ENCODE results near the gene MRPL18. TPM values are rescaled to one million over a fixed set of nuclear protein-coding genes. Genes with fewer than 3 reads are reported as not detected.

MRPL18 gene
- total RNA-seq, 1 donor: 47.8 TPM

- H3K4me3 ChIP-seq (ENCODE audit: insufficient read depth, low read length): no peak overlapping the region
- H3K27ac ChIP-seq (ENCODE audit: low read depth, low read length): peak overlapping the region; percentile 45
These were observed 42.7 kb downstream of the MRPL18 start for GRCh38 chr6:159832946-159833345.

GRCh38 chr6:159833556-159833955 is 43.3 kb downstream of the MRPL18 start:
- Histone ChIP-seq H3K79me2 (ENCODE audit: insufficient read depth, low read length) (no peaks in the 10 kb centered on the region), H3K9me3 (ENCODE audit: low read depth, low read length) (no peaks in the 10 kb centered on the region), H3K4me3 (ENCODE audit: insufficient read depth, low read length) (no peak overlapping the region), H3K27ac (ENCODE audit: low read depth, low read length) (peak overlapping the region; percentile 45), H3K36me3 (ENCODE audit: insufficient read depth, low read length) (no peaks in the 10 kb centered on the region), H2AFZ (ENCODE audit: low read length) (no peak overlapping the region), H4K20me1 (ENCODE audit: insufficient read depth, low read length) (no peaks in the 10 kb centered on the region), H3K4me1 (ENCODE audit: insufficient read depth, low read length) (peaks cover 19% of the 10 kb centered on the region), H3K27me3 (ENCODE audit: insufficient read depth, low read length) (no peaks in the 10 kb centered on the region), H3K4me2 (ENCODE audit: insufficient read depth, low read length) (no peak overlapping the region)
- peak; percentile 97 for DNase-seq (ENCODE audit: insufficient read length, low spot score, missing footprints)
- peak; percentile 51 for TF ChIP-seq CTCF (IDR thresholded peaks at IDR 0.05; ENCODE audit: extremely low read depth, low read depth, low read length)

More at GRCh38 chr6:159832946-159833345, 42.7 kb downstream of the MRPL18 start:
- no peaks in the 10 kb centered on the region for H4K20me1 ChIP-seq (ENCODE audit: insufficient read depth, low read length)
- no peaks in the 10 kb centered on the region for H3K79me2 ChIP-seq (ENCODE audit: insufficient read depth, low read length)
- no peaks in the 10 kb centered on the region for H3K9me3 ChIP-seq (ENCODE audit: low read depth, low read length)
- no peaks in the 10 kb centered on the region for H3K36me3 ChIP-seq (ENCODE audit: insufficient read depth, low read length)
- H2AFZ ChIP-seq (ENCODE audit: low read length): no peak overlapping the region
- DNase-seq (ENCODE audit: insufficient read length, low spot score, missing footprints): no peak
- TF ChIP-seq CTCF (IDR thresholded peaks at IDR 0.05; ENCODE audit: extremely low read depth, low read depth, low read length): no peak
- peaks cover 17% of the 10 kb centered on the region for H3K4me1 ChIP-seq (ENCODE audit: insufficient read depth, low read length)
- no peak overlapping the region for H3K4me2 ChIP-seq (ENCODE audit: insufficient read depth, low read length)
- H3K27me3 ChIP-seq (ENCODE audit: insufficient read depth, low read length): no peaks in the 10 kb centered on the region

DNA sequence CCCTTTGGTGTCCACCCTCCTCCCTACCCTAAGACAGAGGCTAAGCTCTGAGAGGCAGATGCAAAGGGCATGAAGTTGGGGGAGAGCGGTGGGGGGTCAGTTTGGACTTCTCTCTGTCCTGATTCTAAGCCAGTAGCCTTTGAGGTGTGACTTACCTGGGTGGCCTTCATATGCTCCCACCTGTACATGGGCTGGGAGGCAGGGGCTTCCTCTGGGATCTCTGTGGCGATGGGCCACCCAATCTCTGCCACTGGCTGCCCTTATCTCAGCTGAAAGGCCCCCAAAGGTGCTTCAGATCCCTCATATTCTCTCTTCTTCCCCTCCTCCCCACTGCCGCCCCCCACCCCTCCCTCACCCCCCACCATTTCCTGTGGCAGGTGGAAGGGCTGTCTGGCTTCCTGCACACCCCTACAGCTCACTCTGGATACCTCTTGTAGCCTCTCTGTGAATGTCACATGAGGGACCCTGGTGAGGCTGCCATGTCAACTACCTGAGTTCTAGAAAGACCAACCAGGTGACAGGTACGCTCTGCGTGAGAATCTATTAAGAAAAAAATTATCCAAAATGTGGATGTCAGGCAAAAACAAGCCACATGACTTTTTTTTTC is 43.8 kb downstream of the MRPL18 start:
- Histone ChIP-seq H3K79me2 (ENCODE audit: insufficient read depth, low read length) (no peaks in the 10 kb centered on the region), H3K4me2 (ENCODE audit: insufficient read depth, low read length) (no peak overlapping the region), H2AFZ (ENCODE audit: low read length) (no peak overlapping the region), H3K4me1 (ENCODE audit: insufficient read depth, low read length) (peaks cover 21% of the 10 kb centered on the region), H3K4me3 (ENCODE audit: insufficient read depth, low read length) (no peak overlapping the region), H3K9me3 (ENCODE audit: low read depth, low read length) (no peaks in the 10 kb centered on the region), H3K27me3 (ENCODE audit: insufficient read depth, low read length) (no peaks in the 10 kb centered on the region), H4K20me1 (ENCODE audit: insufficient read depth, low read length) (no peaks in the 10 kb centered on the region), H3K27ac (ENCODE audit: low read depth, low read length) (no peak overlapping the region), H3K36me3 (ENCODE audit: insufficient read depth, low read length) (no peaks in the 10 kb centered on the region)
- DNase-seq (ENCODE audit: insufficient read length, low spot score, missing footprints): no peak
- TF ChIP-seq CTCF (IDR thresholded peaks at IDR 0.05; ENCODE audit: extremely low read depth, low read depth, low read length): no peak

GRCh38 chr6:159836718-159837490 is 46.6 kb downstream of the MRPL18 start:
- Histone ChIP-seq H3K4me1 (ENCODE audit: insufficient read depth, low read length) (peaks cover 21% of the 10 kb centered on the region), H4K20me1 (ENCODE audit: insufficient read depth, low read length) (no peaks in the 10 kb centered on the region), H3K4me2 (ENCODE audit: insufficient read depth, low read length) (peak overlapping the region; percentile 45), H3K36me3 (ENCODE audit: insufficient read depth, low read length) (no peaks in the 10 kb centered on the region), H2AFZ (ENCODE audit: low read length) (no peak overlapping the region), H3K4me3 (ENCODE audit: insufficient read depth, low read length) (no peak overlapping the region), H3K79me2 (ENCODE audit: insufficient read depth, low read length) (no peaks in the 10 kb centered on the region), H3K27me3 (ENCODE audit: insufficient read depth, low read length) (no peaks in the 10 kb centered on the region), H3K27ac (ENCODE audit: low read depth, low read length) (peak overlapping the region; percentile 58), H3K9me3 (ENCODE audit: low read depth, low read length) (no peaks in the 10 kb centered on the region)
- no peak for TF ChIP-seq CTCF (IDR thresholded peaks at IDR 0.05; ENCODE audit: extremely low read depth, low read depth, low read length)
- DNase-seq (ENCODE audit: insufficient read length, low spot score, missing footprints): no peak
